Parathyroid adenoma (tissue), 2 donors: ENCODE data around the gene MAVS.
"Not testable (repeated sequence)": the region's sequence is repeated elsewhere in the genome, so short reads cannot be mapped to it uniquely, and the experiment has no call there.

Source experiments
- H2AFZ ChIP-seq: fragments of 300-600 bp; sonication (generic); one replicate; pipeline ENCODE4 v1.7.0; 2017; ENCODE audit warnings: antibody characterized with exemption, mild to moderate bottlenecking
- H3K27ac ChIP-seq: fragments of 300-600 bp; sonication (generic); one replicate; pipeline ENCODE4 v1.7.0; 2017
- H3K27me3 ChIP-seq: fragments of 300-600 bp; sonication (generic); one replicate; pipeline ENCODE4 v1.7.0; 2017; ENCODE audit warnings: low read length; ENCODE audit not compliant: control insufficient read depth, insufficient read depth
- H3K36me3 ChIP-seq: fragments of 300-600 bp; sonication (generic); one replicate; pipeline ENCODE4 v1.7.0; 2017; ENCODE audit warnings: low read length; ENCODE audit not compliant: control insufficient read depth, insufficient read depth
- H3K4me1 ChIP-seq: fragments of 300-600 bp; sonication (generic); one replicate; pipeline ENCODE4 v1.7.0; 2017; ENCODE audit warnings: control low read depth
- H3K4me2 ChIP-seq: fragments of 300-600 bp; sonication (generic); one replicate; pipeline ENCODE4 v1.7.0; 2017; ENCODE audit warnings: low read length
- H3K4me3 ChIP-seq: fragments of 300-600 bp; sonication (generic); one replicate; pipeline ENCODE4 v1.7.0; 2017; ENCODE audit warnings: low read depth, low read length
- H3K79me2 ChIP-seq: fragments of 300-600 bp; sonication (generic); one replicate; pipeline ENCODE4 v1.7.0; 2017; ENCODE audit warnings: control low read depth
- H3K9ac ChIP-seq: fragments of 300-600 bp; sonication (generic); one replicate; pipeline ENCODE4 v1.7.0; 2017; ENCODE audit warnings: mild to moderate bottlenecking
- H3K9me3 ChIP-seq: fragments of 300-600 bp; sonication (generic); one replicate; pipeline ENCODE4 v1.7.0; 2017; ENCODE audit warnings: low read length; ENCODE audit not compliant: control insufficient read depth
- TF ChIP-seq, protein P1 (sequence below): fragments of 300-600 bp; sonication (generic); IDR thresholded peaks from one replicate; pipeline ENCODE4 v1.7.0; 2017; ENCODE audit warnings: antibody characterized with exemption, mild to moderate bottlenecking
- donor health status: primary hyperparathyroidism.

The MAVS gene

DNA sequence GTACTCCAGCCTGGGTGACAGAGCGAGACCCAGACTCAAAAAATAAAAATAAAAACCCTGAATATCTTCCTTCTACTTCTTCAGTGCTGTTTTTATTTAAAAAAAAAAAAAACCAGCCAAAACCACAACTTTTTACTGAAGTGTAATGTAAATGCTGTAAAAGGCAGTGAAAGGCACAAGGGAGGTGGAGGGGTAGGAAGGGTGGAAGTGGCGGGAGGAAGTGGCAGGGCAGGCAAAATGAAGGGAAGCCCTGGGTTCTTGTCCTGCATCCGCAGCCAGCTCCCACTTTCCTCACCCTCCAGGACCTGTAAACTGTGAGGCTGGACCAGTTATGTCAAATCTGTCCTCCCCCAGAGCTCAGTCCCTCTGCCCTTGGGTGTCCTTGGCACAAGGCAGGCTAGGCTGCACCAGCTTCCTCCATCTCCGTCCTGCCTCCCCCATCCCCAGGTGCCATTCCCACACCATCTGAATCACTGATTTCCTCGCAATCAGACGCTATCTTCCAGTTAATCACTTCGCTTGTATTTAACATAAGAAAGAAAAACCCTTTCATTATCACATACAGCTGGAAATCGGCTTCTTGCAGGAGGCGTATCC is 28.8 kb downstream of the MAVS start:
- Histone ChIP-seq H3K4me3 (no peak overlapping the region), H2AFZ (no peak overlapping the region), H3K27ac (no peak overlapping the region), H3K9me3 (no peaks in the 10 kb centered on the region), H3K27me3 (no peaks in the 10 kb centered on the region), H3K9ac (no peak overlapping the region), H3K4me1 (no peaks in the 10 kb centered on the region), H3K79me2 (no peaks in the 10 kb centered on the region), H3K36me3 (no peaks in the 10 kb centered on the region), H3K4me2 (no peak overlapping the region)
- TF ChIP-seq, protein P1, sequence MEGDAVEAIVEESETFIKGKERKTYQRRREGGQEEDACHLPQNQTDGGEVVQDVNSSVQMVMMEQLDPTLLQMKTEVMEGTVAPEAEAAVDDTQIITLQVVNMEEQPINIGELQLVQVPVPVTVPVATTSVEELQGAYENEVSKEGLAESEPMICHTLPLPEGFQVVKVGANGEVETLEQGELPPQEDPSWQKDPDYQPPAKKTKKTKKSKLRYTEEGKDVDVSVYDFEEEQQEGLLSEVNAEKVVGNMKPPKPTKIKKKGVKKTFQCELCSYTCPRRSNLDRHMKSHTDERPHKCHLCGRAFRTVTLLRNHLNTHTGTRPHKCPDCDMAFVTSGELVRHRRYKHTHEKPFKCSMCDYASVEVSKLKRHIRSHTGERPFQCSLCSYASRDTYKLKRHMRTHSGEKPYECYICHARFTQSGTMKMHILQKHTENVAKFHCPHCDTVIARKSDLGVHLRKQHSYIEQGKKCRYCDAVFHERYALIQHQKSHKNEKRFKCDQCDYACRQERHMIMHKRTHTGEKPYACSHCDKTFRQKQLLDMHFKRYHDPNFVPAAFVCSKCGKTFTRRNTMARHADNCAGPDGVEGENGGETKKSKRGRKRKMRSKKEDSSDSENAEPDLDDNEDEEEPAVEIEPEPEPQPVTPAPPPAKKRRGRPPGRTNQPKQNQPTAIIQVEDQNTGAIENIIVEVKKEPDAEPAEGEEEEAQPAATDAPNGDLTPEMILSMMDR: no peak

GRCh38 chr20:3876000-3876399 is 29.4 kb downstream of the MAVS start:
- H2AFZ ChIP-seq: no peak overlapping the region
- TF ChIP-seq, protein P1: no peak
- no peaks in the 10 kb centered on the region for H3K4me1 ChIP-seq
- no peaks in the 10 kb centered on the region for H3K79me2 ChIP-seq
- H3K9ac ChIP-seq: no peak overlapping the region
- no peaks in the 10 kb centered on the region for H3K9me3 ChIP-seq
- no peak overlapping the region for H3K4me3 ChIP-seq
- no peak overlapping the region for H3K4me2 ChIP-seq
- no peak overlapping the region for H3K27ac ChIP-seq
- H3K36me3 ChIP-seq: no peaks in the 10 kb centered on the region
- H3K27me3 ChIP-seq: no peaks in the 10 kb centered on the region

DNA sequence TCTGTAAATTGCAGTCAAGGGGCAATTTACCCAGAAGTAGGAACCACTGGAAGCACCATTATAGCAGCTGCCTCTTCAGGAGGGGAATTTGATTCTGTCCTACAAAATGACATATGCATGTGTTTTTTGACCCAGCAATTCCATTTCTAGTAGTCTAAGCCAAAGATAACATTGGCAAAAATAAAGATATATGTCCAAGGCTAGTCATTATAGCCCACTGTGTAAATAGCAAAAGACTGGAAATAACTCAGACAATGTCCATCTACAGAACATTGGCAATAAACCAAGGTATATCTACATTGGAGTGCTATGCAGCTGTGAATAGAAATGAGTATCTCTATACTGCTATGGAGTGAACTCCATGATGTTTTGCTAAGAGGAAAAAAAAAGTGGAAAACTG is 30.0 kb downstream of the MAVS start:
- Histone ChIP-seq H2AFZ (no peak overlapping the region), H3K79me2 (no peaks in the 10 kb centered on the region), H3K4me3 (no peak overlapping the region), H3K9ac (no peak overlapping the region), H3K4me1 (no peaks in the 10 kb centered on the region), H3K9me3 (no peaks in the 10 kb centered on the region), H3K4me2 (no peak overlapping the region), H3K27ac (no peak overlapping the region), H3K27me3 (no peaks in the 10 kb centered on the region), H3K36me3 (no peaks in the 10 kb centered on the region)
- TF ChIP-seq, protein P1: no peak

- H3K79me2 ChIP-seq, H3K27ac ChIP-seq, H3K9me3 ChIP-seq, H3K36me3 ChIP-seq, H3K4me3 ChIP-seq, H3K4me2 ChIP-seq, H2AFZ ChIP-seq, H3K9ac ChIP-seq, H3K4me1 ChIP-seq, H3K27me3 ChIP-seq: not testable (repeated sequence)
These were observed 32.3 kb downstream of the MAVS start for GRCh38 chr20:3878921-3879274.

DNA sequence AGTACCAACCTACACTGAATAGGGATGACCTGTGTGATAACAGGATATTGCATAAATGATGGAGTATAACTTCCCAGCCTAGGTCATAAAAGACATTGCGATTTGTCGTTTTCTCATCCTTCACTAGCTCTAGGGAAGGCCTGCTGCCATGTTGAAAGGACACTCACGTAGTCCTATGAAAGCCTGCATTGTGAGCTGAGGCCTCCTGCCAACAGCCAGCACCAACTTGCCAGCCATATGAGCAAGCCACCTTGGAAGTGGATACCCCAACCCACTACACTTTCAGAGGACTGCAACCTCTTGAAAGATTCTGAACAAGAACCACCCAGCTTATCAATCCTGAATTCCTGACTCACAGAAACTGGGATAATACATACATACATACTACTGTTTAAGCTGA is 39.1 kb downstream of the MAVS start:
- no peak overlapping the region for H3K27ac ChIP-seq
- peaks cover 17% of the 10 kb centered on the region for H3K79me2 ChIP-seq
- H3K36me3 ChIP-seq: no peaks in the 10 kb centered on the region
- H3K9ac ChIP-seq: no peak overlapping the region
- H2AFZ ChIP-seq: no peak overlapping the region
- no peaks in the 10 kb centered on the region for H3K27me3 ChIP-seq
- H3K4me3 ChIP-seq: no peak overlapping the region
- H3K4me2 ChIP-seq: no peak overlapping the region
- peaks cover 7% of the 10 kb centered on the region for H3K4me1 ChIP-seq
- TF ChIP-seq, protein P1: no peak
- H3K9me3 ChIP-seq: no peaks in the 10 kb centered on the region
